Measurements from ENCODE around the gene SFXN2.
"Not testable (repeated sequence)": the region's sequence is repeated elsewhere in the genome, so short reads cannot be mapped to it uniquely, and the experiment has no call there.

The SFXN2 gene

GRCh38 chr10:102758240-102758932 is 44.0 kb downstream of the SFXN2 start:
- DNase-seq, result no peak

- not testable (repeated sequence) for DNase-seq
Measured at GRCh38 chr10:102758933-102759262, 44.5 kb downstream of the SFXN2 start.

GRCh38 chr10:102759497-102760210 is 45.2 kb downstream of the SFXN2 start:
- DNase-seq, result no peak

- DNase-seq, result no peak
Measured at GRCh38 chr10:102761981-102762380, 47.5 kb downstream of the SFXN2 start.

GRCh38 chr10:102762401-102763015 is 48.1 kb downstream of the SFXN2 start:
- DNase-seq, result no peak

GRCh38 chr10:102763037-102763607 is 48.7 kb downstream of the SFXN2 start:
- no peak for DNase-seq

- no peak for DNase-seq
Measured at GRCh38 chr10:102764470-102765161, 50.2 kb downstream of the SFXN2 start.

GRCh38 chr10:102765336-102765735 is 50.9 kb downstream of the SFXN2 start:
- no peak for DNase-seq

- no peak for DNase-seq
Measured at GRCh38 chr10:102767428-102768160, 53.2 kb downstream of the SFXN2 start.

GRCh38 chr10:102769375-102770107 is 55.1 kb downstream of the SFXN2 start:
- no peak for DNase-seq

- DNase-seq, result no peak
Measured at GRCh38 chr10:102770108-102770482, 55.7 kb downstream of the SFXN2 start.

- no peak for DNase-seq
Measured at GRCh38 chr10:102770792-102771191, 56.4 kb downstream of the SFXN2 start.

- no peak for DNase-seq
Measured at GRCh38 chr10:102773320-102773719, 58.9 kb downstream of the SFXN2 start.

- DNase-seq, result no peak
Measured at GRCh38 chr10:102773986-102774385, 59.5 kb downstream of the SFXN2 start.

- no peak for DNase-seq
Measured at GRCh38 chr10:102775201-102775934, 60.9 kb downstream of the SFXN2 start.

- DNase-seq, result no peak
Measured at GRCh38 chr10:102775935-102776669, 61.7 kb downstream of the SFXN2 start.

GRCh38 chr10:102776779-102777456 is 62.5 kb downstream of the SFXN2 start:
- no peak for DNase-seq

GRCh38 chr10:102777711-102778453 is 63.4 kb downstream of the SFXN2 start:
- DNase-seq, result no peak

- DNase-seq, result no peak
Measured at GRCh38 chr10:102778781-102779180, 64.3 kb downstream of the SFXN2 start.
